GM18870 (cell line): ENCODE measurements around the gene PRKCZ.

Experiments used
- ATAC-seq: cut with Tn5 transposase; IDR thresholded peaks from one replicate; pipeline ENCODE4 v1.9.1; 2021; ENCODE audit warnings: moderate library complexity; ENCODE audit not compliant: unreplicated experiment

The PRKCZ gene

GRCh38 chr1:2224170-2224584 is 174.0 kb downstream of the PRKCZ start:
- no peak for ATAC-seq

DNA sequence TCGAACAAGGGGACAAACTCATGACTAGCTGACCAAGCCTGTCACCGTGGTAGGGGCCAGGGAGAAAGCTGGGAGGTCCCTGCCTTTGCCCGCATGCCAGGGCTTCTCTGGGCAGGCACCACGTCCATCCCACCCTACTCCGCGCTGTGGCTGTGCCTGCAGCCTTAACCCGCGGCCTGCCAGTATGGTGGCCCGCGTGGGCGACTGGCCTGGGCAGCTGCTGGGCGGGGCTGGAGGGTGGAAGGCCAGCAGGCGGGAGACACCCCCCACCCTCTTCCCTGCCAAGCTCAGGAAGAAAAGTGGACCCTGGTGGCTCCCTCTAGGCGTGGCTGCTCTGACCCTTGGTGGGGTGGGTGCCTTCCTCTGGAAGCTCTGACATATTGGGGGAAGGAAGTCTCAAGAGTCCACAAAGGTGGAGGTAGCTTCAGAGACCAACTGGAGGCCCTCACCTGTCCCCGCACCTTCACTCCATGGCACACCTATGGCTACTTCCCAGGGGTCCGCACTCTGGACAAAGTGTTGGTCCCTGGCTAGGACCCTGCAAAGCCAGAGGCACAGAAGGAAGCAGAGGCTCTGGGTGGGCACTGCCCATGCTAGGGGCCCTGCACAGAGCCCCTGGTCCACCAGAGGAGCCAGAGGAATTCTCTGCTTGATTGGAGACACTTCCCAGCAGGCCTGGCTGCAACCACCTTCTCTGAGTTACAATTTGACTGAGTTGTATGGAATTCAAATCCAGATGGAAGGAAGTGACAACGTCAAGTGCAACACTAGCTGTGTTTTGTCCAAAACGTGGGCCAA is 174.6 kb downstream of the PRKCZ start:
- ATAC-seq = no peak

GRCh38 chr1:2226525-2227345 is 176.5 kb downstream of the PRKCZ start:
- no peak for ATAC-seq

GRCh38 chr1:2227346-2228156 is 177.3 kb downstream of the PRKCZ start:
- peak; percentile 55 for ATAC-seq

- ATAC-seq = no peak
Observed at GRCh38 chr1:2228157-2228594, 178.0 kb downstream of the PRKCZ start, which contains the start of gene SKI. TSS of gene SKI (plus strand) at chr1:2228319. CDS start at chr1:2228767, 448 bp downstream.

- ATAC-seq = no peak
Observed at GRCh38 chr1:2228694-2229036, 178.5 kb downstream of the PRKCZ start.

- ATAC-seq = no peak
Observed at GRCh38 chr1:2229037-2229864, 179.0 kb downstream of the PRKCZ start.

DNA sequence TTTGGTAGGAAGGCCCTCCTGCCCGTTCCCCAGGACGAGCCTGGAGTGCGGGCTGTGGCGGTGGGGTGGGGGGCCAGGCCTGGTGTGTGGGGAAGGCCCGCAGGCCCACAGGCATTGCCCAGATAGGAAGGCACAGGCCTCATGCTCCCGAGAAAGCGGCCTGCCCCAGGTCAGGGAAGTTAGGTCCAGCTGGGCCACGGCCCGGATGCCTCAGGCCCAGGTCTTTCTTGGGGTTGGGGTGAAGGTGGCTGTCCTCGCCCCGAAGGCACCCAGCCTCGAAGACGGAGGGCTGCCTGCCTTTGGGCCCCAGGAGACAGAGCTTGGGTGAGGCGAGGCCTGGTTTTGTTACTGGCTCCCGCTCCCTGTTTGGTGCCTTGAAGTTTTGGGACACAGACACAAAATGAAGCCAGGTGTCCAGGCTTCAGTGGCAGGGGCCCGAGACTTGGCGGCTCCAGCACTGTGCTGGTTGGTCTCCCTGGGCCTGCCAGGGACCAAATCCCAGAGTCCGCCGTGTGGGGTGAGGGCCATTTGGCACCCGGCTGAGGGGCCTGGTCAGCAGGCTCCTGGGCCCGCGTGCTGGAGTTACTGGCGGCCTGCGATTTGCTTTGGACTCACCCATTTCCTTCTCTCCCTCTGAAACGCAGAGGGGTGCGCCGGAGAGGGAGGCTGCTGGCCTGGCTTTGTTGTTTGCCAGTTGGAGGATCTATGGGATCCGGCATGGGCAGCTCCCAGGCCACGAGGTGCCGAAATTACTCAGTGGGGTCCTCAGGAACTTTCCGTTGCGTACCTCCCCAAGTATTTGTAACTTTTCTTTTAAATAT is 179.9 kb downstream of the PRKCZ start:
- no peak for ATAC-seq

GRCh38 chr1:2230781-2231531 is 180.7 kb downstream of the PRKCZ start:
- ATAC-seq = no peak

DNA sequence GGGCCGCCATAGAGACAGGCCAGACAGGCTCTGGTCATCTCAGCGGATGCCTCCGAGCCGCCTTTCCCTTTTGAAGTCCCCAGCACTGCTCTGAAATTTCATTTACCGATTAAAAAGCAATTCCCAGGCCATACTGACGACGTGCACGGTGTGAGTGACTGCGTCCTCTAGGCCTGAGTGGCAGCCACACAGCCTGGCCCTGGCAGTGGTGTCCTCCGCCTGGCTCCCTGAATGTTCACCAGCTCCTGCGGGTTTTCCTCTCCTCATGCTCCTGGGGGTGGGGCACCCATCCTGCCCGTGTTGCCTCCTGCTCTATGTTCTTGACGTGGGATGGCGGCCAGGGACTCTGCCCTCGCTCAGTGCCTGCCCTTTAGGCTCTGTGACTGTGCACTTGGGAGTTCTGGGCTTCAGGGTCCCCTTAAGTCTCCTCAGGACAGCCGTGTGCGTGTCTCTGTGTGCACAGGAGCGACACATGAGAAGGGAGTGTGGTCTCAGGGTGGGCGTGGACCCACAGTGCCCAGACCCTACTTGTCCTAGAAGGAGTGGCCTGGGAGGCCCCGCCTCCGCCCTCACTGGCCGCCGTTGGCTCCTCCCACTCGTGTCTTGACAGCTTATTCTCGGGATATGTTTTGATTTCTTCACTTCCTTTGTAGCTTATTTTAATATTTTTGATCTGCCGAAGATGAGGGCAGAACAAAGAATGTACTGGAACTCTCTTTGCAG is 181.5 kb downstream of the PRKCZ start:
- ATAC-seq = no peak

DNA sequence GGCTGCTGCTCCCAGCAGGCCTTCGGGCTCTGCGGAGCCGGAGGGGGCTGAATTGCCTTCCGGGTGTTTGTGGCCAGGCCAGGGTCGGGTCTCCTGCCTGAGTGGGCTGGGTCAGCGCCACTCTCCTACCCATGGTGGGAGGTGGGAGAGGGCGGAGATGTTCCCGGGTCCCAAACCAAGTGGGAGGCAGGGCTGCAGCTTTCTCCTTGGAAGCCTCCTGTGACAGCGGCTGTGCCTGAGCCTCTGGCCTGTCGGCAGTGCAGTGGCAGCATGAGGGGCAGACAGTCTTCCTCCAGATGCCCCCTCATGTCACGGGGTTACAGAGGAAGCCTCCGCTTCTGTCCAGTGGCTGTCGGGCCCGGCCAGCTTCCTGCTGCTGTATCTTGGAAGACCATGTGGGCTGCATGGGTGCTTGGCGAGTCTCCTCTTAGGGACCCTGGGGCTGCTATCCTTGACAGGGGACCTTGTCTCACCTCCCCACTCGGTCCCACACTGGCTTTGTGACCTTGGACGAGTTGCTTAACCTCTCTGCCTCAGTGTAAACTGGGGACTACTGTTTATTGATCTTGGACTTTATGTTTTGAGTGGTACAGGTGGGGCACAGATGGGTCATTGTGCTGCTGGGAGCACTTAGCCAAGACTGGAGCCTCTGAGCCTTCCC is 182.2 kb downstream of the PRKCZ start:
- no peak for ATAC-seq

DNA sequence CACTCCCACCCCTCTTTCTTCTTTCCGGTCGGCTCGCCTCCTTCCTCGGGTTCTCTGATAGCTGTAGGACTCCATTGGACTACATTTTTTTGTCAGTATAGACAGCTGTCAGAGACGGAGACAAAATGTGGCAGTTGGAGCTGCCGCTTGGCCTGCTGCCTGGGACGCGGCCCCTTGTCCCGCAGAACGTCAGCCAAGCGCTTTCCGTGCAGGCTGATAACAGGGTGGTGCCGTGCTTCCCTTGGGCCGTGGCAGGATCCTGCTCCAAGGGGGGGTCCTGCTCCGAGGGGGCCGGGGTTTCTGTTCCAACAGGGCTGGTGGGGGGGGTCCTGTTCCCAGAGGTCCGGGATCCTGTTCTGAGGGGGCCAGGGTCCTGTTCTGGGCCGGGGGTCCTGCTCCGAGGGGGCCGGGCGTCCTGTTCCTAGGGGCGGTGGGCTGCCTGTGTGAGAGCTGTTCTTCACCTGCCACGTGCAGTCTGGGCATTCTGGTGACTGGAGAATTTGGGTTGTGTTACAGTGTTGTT is 182.8 kb downstream of the PRKCZ start:
- ATAC-seq = no peak

DNA sequence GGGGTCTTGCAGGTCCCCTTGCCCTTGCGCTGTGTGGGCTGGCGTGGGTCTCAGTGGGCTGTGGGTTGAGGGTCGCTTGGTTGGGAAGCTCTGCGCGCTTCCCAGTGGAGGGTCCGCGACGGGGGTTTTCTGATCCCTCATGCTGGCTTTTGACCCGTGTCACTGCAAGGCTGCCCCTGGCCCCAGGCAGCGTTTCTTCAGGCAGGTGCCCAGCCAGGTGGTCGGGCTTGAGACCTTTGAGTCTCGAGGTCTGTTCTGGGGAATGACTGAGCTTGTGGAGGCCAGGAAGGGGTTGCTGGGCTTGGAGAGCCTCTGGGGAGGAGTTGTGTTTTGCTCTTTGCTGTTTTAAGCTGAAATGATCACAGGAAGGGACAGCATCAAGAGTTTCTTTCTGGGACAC is 183.3 kb downstream of the PRKCZ start:
- ATAC-seq = no peak

- no peak for ATAC-seq
Observed at GRCh38 chr1:2233997-2234761, 184.0 kb downstream of the PRKCZ start.

- ATAC-seq = no peak
Observed at GRCh38 chr1:2234762-2235113, 184.5 kb downstream of the PRKCZ start.
